SJCRH30 (cell line): ENCODE measurements around the gene ZBTB17. TPM values are rescaled to one million over a fixed set of nuclear protein-coding genes. Genes with fewer than 3 reads are reported as not detected.

Source experiments
- DNase-seq, 2 experiments: peaks; one replicate each; pipeline ENCODE4 v3.0.0-alpha.2; 2015 to 2020
- H3K27ac ChIP-seq: fragments of 250-450 bp; sonication (Bioruptor Pico); 2 replicates; pipeline ENCODE4 v1.5.1; 2020; ENCODE audit warnings: mild to moderate bottlenecking, moderate library complexity
- H3K27me3 ChIP-seq: fragments of 250-450 bp; sonication (Bioruptor Pico); 2 replicates; pipeline ENCODE4 v1.5.1; 2020; ENCODE audit warnings: mild to moderate bottlenecking, moderate library complexity
- H3K36me3 ChIP-seq: fragments of 250-450 bp; sonication (Bioruptor Pico); 2 replicates; pipeline ENCODE4 v1.5.1; 2020; ENCODE audit warnings: mild to moderate bottlenecking, moderate library complexity
- H3K4me1 ChIP-seq: fragments of 250-450 bp; sonication (Bioruptor Pico); 2 replicates; pipeline ENCODE4 v1.5.1; 2020; ENCODE audit warnings: mild to moderate bottlenecking, moderate library complexity
- H3K4me3 ChIP-seq: fragments of 250-450 bp; sonication (Bioruptor Pico); 2 replicates; pipeline ENCODE4 v1.5.1; 2020; ENCODE audit warnings: mild to moderate bottlenecking, moderate library complexity
- H3K9me3 ChIP-seq: fragments of 250-450 bp; sonication (Bioruptor Pico); replicated peaks from 2 replicates; pipeline ENCODE4 v1.5.1; 2020; ENCODE audit warnings: mild to moderate bottlenecking, moderate library complexity
- total RNA-seq: library from RNA; depleted of rRNA; stranded (reverse); fragments of >200 nt; shearing (Covaris generic); gene quantifications from 2 replicates; pipeline ENCODE4 v1.2.3, GENCODE V29; 2014

Gene ZBTB17
- total RNA-seq, 1 experiment from 2014 or later: 34.9 TPM

GRCh38 chr1:15945011-15945831 lies 30.7 kb downstream of the ZBTB17 start:
- Histone ChIP-seq H3K4me3 (no peak overlapping the region), H3K36me3 (peaks cover 70% of the 10 kb centered on the region), H3K27me3 (no peaks in the 10 kb centered on the region), H3K27ac (no peak overlapping the region), H3K9me3 (no peaks in the 10 kb centered on the region), H3K4me1 (peaks cover 19% of the 10 kb centered on the region)
- DNase-seq: no peak

DNA sequence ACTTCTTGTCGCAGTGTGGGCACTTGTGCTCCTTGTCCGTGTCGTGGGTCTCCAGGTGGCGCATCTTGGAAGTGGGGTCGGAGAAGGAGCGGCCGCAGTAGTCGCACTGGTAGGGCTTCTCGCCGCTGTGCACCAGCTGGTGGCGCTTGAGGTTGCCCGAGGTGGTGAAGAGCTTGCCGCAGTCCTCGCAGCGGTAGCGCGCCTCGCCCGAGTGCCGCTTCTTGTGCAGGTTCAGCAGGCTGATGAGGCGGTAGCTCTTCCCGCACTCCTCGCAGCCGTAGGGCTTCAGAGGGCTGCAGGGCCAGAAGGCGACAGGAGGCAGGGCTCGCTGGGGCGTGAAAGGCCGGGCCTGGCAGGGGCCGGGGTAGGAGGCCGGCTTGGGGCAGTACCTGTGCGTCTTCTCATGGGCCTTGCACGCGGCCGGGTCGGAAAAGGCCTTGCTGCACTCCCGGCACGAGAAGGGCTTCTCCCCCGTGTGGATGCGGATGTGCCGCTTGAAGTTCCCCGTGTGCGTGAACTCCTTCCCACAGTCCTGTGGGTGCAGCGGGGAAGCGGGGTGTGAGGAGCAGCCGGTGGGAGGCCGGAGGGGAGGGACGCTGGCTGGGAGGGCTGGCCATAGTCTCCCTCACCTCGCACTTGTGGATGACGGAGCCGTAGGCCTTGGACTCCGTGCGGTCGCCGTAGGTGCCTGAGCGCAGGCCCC lies 31.4 kb downstream of the ZBTB17 start:
- DNase-seq: no peak
- H3K4me1 ChIP-seq: peaks cover 16% of the 10 kb centered on the region
- no peaks in the 10 kb centered on the region for H3K27me3 ChIP-seq
- H3K9me3 ChIP-seq: no peaks in the 10 kb centered on the region
- H3K4me3 ChIP-seq: no peak overlapping the region
- no peak overlapping the region for H3K27ac ChIP-seq
- H3K36me3 ChIP-seq: peaks cover 78% of the 10 kb centered on the region

- Histone ChIP-seq H3K27ac (no peak overlapping the region), H3K4me3 (no peak overlapping the region), H3K36me3 (peaks cover 83% of the 10 kb centered on the region), H3K4me1 (peaks cover 13% of the 10 kb centered on the region), H3K27me3 (no peaks in the 10 kb centered on the region), H3K9me3 (no peaks in the 10 kb centered on the region)
- no peak for DNase-seq
These were observed 32.0 kb downstream of the ZBTB17 start for GRCh38 chr1:15943992-15944307.

GRCh38 chr1:15943328-15943991 lies 32.4 kb downstream of the ZBTB17 start:
- no peak overlapping the region for H3K4me3 ChIP-seq

GRCh38 chr1:15942661-15943327 lies 33.1 kb downstream of the ZBTB17 start:
- H3K9me3 ChIP-seq: no peaks in the 10 kb centered on the region
- H3K27me3 ChIP-seq: no peaks in the 10 kb centered on the region
- H3K4me1 ChIP-seq: peaks cover 1% of the 10 kb centered on the region; the same call in 1 of the 2 replicates
- H3K36me3 ChIP-seq: peaks cover 92% of the 10 kb centered on the region
- peak in 1 of 2 experiments; percentile 12 for DNase-seq
- no peak overlapping the region for H3K4me3 ChIP-seq
- no peak overlapping the region for H3K27ac ChIP-seq

More at GRCh38 chr1:15943328-15943991, 32.4 kb downstream of the ZBTB17 start:
- DNase-seq: no peak
- Histone ChIP-seq H3K4me1 (peaks cover 8% of the 10 kb centered on the region), H3K27me3 (no peaks in the 10 kb centered on the region), H3K9me3 (no peaks in the 10 kb centered on the region), H3K36me3 (peaks cover 88% of the 10 kb centered on the region), H3K27ac (no peak overlapping the region)

DNA sequence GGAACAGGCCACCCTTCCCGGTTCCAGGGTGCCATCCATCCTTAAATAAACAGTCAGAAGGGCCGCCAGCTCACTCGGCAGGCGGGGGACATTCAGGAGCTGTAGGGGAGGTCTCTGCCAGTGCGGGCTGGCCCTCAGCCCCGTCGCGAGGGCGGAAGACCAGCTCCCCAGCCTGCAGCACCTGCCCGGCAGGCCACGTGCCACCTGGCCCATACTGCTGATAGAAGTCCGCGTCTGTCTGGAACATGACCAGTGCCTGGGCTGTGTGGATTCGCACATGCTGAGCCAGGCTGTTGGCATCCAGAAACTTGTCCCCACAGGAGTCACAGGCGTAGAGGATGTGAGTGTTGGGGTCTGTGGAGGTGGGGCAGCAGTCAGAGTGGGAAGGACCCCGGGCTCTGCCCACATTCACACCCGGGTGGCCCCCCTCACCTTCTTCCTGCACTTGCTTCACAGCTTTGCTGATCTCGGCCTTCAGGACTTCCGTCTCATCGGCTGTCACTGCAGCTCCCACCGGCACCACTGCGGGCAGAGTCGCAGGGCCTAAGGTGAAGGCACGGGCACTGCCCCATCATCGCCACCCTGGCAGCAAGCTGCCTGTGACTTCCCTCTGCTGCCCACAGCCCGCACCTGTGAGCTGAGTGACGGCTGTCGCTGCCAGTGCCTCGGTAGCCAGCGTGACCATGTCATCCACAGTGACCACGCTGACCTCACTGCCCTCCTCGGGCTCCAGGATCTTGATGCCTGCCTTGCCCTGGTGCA lies 33.8 kb downstream of the ZBTB17 start:
- no peak overlapping the region for H3K27ac ChIP-seq
- no peaks in the 10 kb centered on the region for H3K27me3 ChIP-seq
- no peaks in the 10 kb centered on the region for H3K9me3 ChIP-seq
- H3K36me3 ChIP-seq: peaks cover 92% of the 10 kb centered on the region
- no peak overlapping the region for H3K4me3 ChIP-seq
- no peak for DNase-seq
- no peaks in the 10 kb centered on the region for H3K4me1 ChIP-seq

DNA sequence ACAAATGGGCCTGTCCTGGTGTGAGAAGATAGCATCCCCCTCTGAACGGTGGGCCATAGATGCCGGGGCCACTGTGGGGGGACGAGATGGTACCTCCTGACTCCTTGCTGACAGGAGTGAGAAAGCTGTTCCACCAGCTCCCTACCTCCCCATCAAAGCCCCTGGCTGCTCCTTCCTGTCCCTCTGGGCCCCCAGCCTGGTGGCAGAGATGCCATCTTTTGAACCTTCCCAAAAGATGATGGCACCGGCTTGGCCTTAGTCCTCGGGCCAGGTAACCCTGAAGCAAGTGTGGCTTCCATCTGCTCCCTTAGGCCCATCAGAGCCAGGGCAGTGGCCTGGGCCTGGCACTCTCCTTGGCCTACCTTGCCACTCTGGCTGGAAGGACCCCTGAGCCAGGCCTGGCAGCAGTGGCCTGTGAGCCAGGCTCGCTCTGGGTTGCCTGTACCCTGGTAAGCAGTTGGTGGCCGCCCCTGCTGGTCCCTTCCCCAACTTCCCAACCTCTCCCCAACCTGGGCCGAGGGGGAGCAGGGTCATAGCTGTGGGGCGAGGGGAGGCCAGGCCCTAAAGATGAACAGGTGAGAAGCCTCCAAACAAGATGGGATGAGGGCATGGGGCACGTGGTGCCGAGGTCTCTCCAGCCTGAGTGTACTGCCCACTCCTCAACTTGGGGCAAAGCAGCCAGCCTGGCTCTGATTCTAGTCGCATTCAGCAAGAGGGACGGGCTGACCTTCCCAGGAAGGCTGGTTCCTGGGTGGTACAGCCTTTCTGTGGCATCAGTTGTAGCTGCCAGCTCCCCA lies 34.7 kb downstream of the ZBTB17 start:
- Histone ChIP-seq H3K9me3 (no peaks in the 10 kb centered on the region), H3K27ac (no peak overlapping the region), H3K36me3 (peaks cover 95% of the 10 kb centered on the region), H3K4me1 (no peaks in the 10 kb centered on the region), H3K27me3 (no peaks in the 10 kb centered on the region), H3K4me3 (no peak overlapping the region)
- DNase-seq: no peak

DNA sequence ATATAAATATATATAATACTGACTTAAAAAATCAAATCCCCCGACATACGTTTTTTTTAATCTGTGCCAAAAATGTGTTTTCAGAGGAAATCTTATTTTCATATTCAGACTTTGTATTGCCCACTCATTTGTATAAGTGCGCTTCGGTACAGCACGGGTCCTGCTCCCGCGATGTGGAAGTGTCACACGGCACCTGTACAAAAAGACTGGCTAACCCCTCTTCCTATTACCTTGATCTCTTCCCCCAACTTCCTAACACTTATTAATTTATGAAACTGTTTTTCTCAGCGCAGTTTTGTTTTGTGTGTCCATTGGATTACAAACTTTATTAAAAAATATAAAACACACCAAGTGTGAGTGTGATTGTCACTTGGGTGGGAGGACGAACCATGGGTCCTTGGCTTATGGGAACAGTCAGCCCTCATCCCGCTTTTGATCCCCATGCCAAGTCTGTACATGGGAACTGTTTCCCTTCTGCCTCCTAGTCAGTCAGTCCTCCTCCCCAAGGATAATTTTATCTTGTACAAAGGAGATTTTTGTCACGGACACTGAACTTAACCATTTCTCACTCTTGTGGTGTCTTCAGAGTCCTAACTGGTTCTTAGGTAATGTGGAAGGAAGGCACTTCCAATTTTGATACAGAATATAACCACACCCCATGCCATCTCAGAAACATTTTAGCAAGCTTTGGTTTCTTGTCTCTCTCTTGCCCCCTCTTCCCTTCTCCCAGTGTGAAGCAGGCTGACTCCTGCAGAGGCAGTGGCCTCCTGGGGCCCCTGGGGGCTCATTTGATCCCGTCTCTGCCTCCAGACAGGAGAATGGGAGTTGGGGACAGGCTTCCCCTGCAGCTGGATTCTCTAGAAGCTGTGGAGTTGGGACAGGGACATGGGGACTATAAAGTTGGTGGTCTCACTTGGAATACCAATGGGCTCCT lies 35.5 kb downstream of the ZBTB17 start:
- DNase-seq: no peak
- H3K27me3 ChIP-seq: no peaks in the 10 kb centered on the region
- H3K4me1 ChIP-seq: no peaks in the 10 kb centered on the region
- H3K27ac ChIP-seq: no peak overlapping the region
- H3K9me3 ChIP-seq: no peaks in the 10 kb centered on the region
- no peak overlapping the region for H3K4me3 ChIP-seq
- peaks cover 94% of the 10 kb centered on the region for H3K36me3 ChIP-seq

- H3K4me1 ChIP-seq: no peaks in the 10 kb centered on the region
- no peak overlapping the region for H3K4me3 ChIP-seq
- H3K9me3 ChIP-seq: no peaks in the 10 kb centered on the region
- DNase-seq: no peak
- H3K36me3 ChIP-seq: peaks cover 96% of the 10 kb centered on the region
- H3K27me3 ChIP-seq: no peaks in the 10 kb centered on the region
- H3K27ac ChIP-seq: no peak overlapping the region
These were observed 36.5 kb downstream of the ZBTB17 start for GRCh38 chr1:15939181-15940109.

DNA sequence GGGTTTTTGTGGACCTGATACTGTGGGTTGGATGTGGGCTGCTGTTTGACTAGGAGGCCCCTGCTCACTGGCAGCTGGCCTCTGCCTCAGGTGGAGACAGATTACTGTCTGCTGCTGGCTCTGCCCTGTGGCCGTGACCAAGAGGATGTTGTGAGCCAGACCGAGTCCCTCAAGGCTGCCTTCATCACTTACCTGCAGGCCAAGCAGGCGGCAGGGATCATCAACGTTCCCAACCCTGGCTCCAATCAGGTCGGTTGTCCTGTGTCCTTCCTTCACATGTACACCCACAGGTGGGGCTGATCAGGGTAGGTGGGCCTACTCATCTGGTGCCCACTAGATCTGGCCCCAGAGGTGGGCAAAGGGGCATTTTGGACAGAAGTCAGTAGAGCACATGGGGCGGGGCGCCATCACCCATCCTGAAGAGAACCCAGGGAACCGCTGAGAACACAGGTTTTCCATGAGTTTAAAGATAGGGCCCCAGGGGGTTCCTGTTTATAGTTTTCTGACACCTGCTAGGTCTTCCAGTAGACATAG lies 37.2 kb downstream of the ZBTB17 start:
- no peak overlapping the region for H3K27ac ChIP-seq
- H3K27me3 ChIP-seq: no peaks in the 10 kb centered on the region
- H3K9me3 ChIP-seq: no peaks in the 10 kb centered on the region
- H3K36me3 ChIP-seq: peaks cover 96% of the 10 kb centered on the region
- no peaks in the 10 kb centered on the region for H3K4me1 ChIP-seq
- no peak overlapping the region for H3K4me3 ChIP-seq
- no peak for DNase-seq

DNA sequence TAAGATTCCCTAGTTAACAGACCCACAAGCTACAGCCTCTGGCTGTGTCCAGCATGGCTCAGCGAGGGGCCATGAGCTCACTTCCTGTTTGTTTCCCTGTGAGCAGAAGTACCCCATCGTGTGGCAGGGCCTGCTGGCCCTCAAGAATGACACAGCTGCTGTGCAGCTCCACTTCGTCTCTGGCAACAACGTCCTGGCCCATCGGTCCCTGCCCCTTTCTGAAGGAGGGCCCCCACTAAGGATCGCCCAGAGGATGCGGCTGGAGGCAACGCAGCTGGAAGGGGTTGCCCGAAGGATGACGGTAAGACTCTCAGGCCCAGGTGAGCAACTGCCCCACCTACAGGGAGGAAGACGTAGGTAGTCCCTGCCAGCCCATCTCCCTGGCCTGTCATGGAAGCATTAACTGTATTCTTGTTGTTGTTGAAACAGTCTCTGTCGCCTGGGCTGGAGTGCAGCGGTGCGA lies 38.2 kb downstream of the ZBTB17 start:
- Histone ChIP-seq H3K4me1 (no peaks in the 10 kb centered on the region), H3K4me3 (no peak overlapping the region), H3K27ac (no peak overlapping the region), H3K36me3 (peaks cover 96% of the 10 kb centered on the region), H3K9me3 (no peaks in the 10 kb centered on the region), H3K27me3 (no peaks in the 10 kb centered on the region)
- DNase-seq: peak in 1 of 2 experiments; percentile 25

GRCh38 chr1:15937146-15937545 lies 38.8 kb downstream of the ZBTB17 start:
- Histone ChIP-seq H3K9me3 (no peaks in the 10 kb centered on the region), H3K36me3 (peaks cover 96% of the 10 kb centered on the region), H3K4me1 (no peaks in the 10 kb centered on the region), H3K27ac (no peak overlapping the region), H3K4me3 (no peak overlapping the region), H3K27me3 (no peaks in the 10 kb centered on the region)
- no peak for DNase-seq
